OCI-LY7 (cell line): ENCODE results near the gene SUPT5H. TPM values are rescaled to one million over a fixed set of nuclear protein-coding genes. Genes with fewer than 3 reads are reported as not detected.

Experiments
- BruUV-seq: library from RNA; stranded (reverse); fragments of 400-500 nt; replicated peaks from 2 replicates; lab custom pipeline; 2021; lab: Mats Ljungman, UMichigan
- CTCF ChIA-PET: fragments of 300-600 bp; sonication (Branson Sonifier 250); formaldehyde crosslinking; loops from one replicate; lab custom pipeline; 2022; ENCODE audit warnings: antibody characterized with exemption; ENCODE audit not compliant: unreplicated experiment; lab: Charles Lee
- POLR2A ChIA-PET: fragments of 300-600 bp; sonication (Branson Sonifier 250); formaldehyde crosslinking; loops from one replicate; lab custom pipeline; 2022; ENCODE audit warnings: antibody characterized with exemption; lab: Charles Lee
- DNase-seq: peaks from one replicate; pipeline ENCODE4 v3.0.0-alpha.2; 2015; ENCODE audit warnings: low spot score
- H2AFZ ChIP-seq: fragments of 200-600 bp; sonication (generic), shearing (Covaris generic); 2 replicates; pipeline ENCODE4 v1.6.1; 2014; ENCODE audit warnings: mild to moderate bottlenecking, antibody characterized with exemption, low read length, moderate library complexity
- H3K27ac ChIP-seq: fragments of 200-600 bp; sonication (generic); 2 replicates; pipeline ENCODE4 v1.5.1; 2014; ENCODE audit warnings: mixed run types, low read depth, mild to moderate bottlenecking, moderate library complexity, low read length, inconsistent platforms; ENCODE audit not compliant: poor library complexity, severe bottlenecking
- H3K36me3 ChIP-seq: fragments of 200-600 bp; sonication (generic); 2 replicates; pipeline ENCODE4 v1.6.1; 2014; ENCODE audit warnings: mild to moderate bottlenecking, antibody characterized with exemption, low read length, moderate library complexity, mixed read lengths; ENCODE audit not compliant: insufficient read depth
- H3K4me1 ChIP-seq: fragments of 200-600 bp; sonication (generic); 2 replicates; pipeline ENCODE4 v1.5.1; 2014; ENCODE audit warnings: mild to moderate bottlenecking, low read length; ENCODE audit not compliant: insufficient read depth, poor library complexity, severe bottlenecking
- H3K4me2 ChIP-seq: fragments of 200-600 bp; sonication (generic); 2 replicates; pipeline ENCODE4 v1.6.1; 2014; ENCODE audit warnings: mild to moderate bottlenecking, low read length
- H3K4me3 ChIP-seq: fragments of 200-600 bp; sonication (generic); 2 replicates; pipeline ENCODE4 v1.5.1; 2014; ENCODE audit warnings: mild to moderate bottlenecking, low read depth, low read length; ENCODE audit not compliant: poor library complexity, severe bottlenecking
- H3K79me2 ChIP-seq: fragments of 200-600 bp; sonication (generic); 2 replicates; pipeline ENCODE4 v1.6.1; 2016; ENCODE audit warnings: low read depth, mild to moderate bottlenecking, low read length, moderate library complexity, mixed read lengths; ENCODE audit not compliant: insufficient read depth
- H3K9me2 ChIP-seq: fragments of 200-600 bp; sonication (generic); 2 replicates; pipeline ENCODE4 v1.6.1; 2016; ENCODE audit warnings: mild to moderate bottlenecking, low read length, mixed read lengths; ENCODE audit not compliant: insufficient read depth
- H3K9me3 ChIP-seq: fragments of 200-600 bp; sonication (generic); 2 replicates; pipeline ENCODE4 v1.6.1; 2014; ENCODE audit warnings: mild to moderate bottlenecking, mixed run types, low read length, mixed read lengths
- H4K20me1 ChIP-seq: fragments of 200-600 bp; sonication (generic); 2 replicates; pipeline ENCODE4 v1.6.1; 2014; ENCODE audit warnings: mild to moderate bottlenecking, antibody characterized with exemption, low read length, moderate library complexity, mixed read lengths; ENCODE audit not compliant: insufficient read depth
- CTCF ChIP-seq: fragments of 200-600 bp; sonication (generic); conservative IDR thresholded peaks from 2 replicates; pipeline ENCODE4 v1.5.1; 2014; ENCODE audit warnings: mild to moderate bottlenecking, antibody characterized with exemption, low read length, moderate library complexity, mixed read lengths
- EZH2phosphoT487 ChIP-seq: fragments of 200-600 bp; sonication (generic); IDR thresholded peaks from 2 replicates; pipeline ENCODE4 v1.6.1; 2018; ENCODE audit warnings: low read depth, borderline replicate concordance, mild to moderate bottlenecking, mixed run types, antibody characterized with exemption, low read length, moderate library complexity, mixed read lengths
- intact Hi-C: fragments of 100-400 bp; cut with micrococcal nuclease; formaldehyde crosslinking; loops from one replicate; pipeline ENCODE4 v1.10.0; 2022; ENCODE audit not compliant: unreplicated experiment
- total RNA-seq, 2 experiments: library from RNA; depleted of rRNA in 1 of 2; stranded (reverse); fragments of >200 nt in 1 of 2; shearing (Covaris generic) in 1 of 2; gene quantifications; 2 replicates each; pipeline ENCODE4 v1.2.3, GENCODE V29; 2014 to 2022

The SUPT5H gene
- total RNA-seq, 2 experiments from 2014 or later: 70.1 to 175 TPM

DNA sequence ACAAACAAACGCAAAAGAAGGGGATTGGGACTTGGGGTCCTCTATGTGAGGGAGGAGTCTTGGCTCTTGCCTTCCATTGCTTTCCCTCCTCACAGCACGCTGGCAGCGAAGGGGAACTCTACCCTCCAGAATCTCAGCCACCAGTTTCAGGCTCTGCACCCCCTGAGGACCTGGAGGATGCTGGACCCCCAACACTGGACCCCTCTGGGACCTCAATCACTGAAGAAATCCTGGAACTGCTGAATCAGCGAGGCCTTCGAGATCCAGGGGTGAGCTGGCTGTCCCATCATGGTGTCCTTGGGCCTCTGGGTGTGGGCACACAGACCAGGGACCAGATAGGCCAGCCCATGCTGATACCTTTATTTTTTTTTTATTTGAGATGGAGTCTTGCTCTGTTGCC is 23.4 kb upstream of the SUPT5H start:
- H3K36me3 ChIP-seq: peaks cover 52% of the 10 kb centered on the region
- ChIA-PET CTCF (no interaction called here), POLR2A (no interaction called here)
- no TSS peak for BruUV-seq
- H2AFZ ChIP-seq: no peak overlapping the region
- no peaks in the 10 kb centered on the region for H3K79me2 ChIP-seq
- no peaks in the 10 kb centered on the region; the same call in 1 of the 2 replicates for H4K20me1 ChIP-seq
- TF ChIP-seq CTCF: no peak
- TF ChIP-seq EZH2phosphoT487: no peak
- H3K9me2 ChIP-seq: no peaks in the 10 kb centered on the region
- no peaks in the 10 kb centered on the region for H3K9me3 ChIP-seq
- no peak overlapping the region for H3K4me3 ChIP-seq
- no peaks in the 10 kb centered on the region for H3K4me1 ChIP-seq
- DNase-seq: no peak
- no peak overlapping the region for H3K4me2 ChIP-seq
- intact Hi-C loops: no loop called here
- no peak overlapping the region for H3K27ac ChIP-seq

DNA sequence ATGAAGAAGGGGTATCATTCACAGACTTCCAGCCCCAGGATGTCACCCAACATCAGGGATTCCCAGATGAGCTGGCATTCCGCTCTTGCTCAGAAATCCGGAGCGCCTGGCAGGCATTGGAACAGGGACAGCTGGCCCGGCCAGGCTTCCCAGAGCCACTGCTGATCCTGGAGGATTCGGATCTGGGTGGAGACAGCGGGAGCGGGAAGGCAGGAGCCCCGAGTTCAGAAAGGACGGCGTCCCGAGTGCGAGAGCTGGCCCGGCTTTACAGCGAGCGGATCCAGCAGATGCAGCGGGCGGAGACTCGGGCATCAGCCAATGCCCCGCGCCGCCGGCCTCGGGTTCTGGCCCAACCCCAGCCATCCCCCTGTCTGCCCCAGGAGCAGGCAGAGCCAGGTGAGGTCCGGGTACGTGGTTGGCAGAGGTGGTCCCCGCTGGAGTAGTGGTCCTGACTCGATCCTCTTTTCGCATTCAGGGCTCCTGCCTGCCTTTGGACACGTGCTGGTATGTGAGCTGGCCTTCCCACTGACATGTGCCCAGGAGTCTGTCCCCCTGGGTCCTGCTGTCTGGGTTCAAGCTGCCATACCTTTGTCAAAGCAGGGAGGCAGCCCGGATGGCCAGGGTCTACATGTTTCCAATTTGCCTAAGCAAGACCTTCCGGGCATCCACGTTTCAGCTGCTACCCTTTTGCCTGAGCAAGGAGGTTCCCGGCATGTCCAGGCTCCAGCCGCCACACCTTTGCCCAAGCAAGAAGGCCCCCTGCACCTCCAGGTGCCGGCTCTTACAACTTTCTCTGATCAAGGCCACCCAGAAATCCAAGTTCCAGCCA is 21.9 kb upstream of the SUPT5H start:
- POLR2A ChIA-PET: no interaction called here
- Histone ChIP-seq H3K36me3 (peaks cover 47% of the 10 kb centered on the region), H3K4me2 (no peak overlapping the region), H3K27ac (no peak overlapping the region), H3K79me2 (no peaks in the 10 kb centered on the region), H3K4me3 (no peak overlapping the region), H4K20me1 (no peaks in the 10 kb centered on the region; the same call in 1 of the 2 replicates), H3K9me3 (no peaks in the 10 kb centered on the region), H3K4me1 (no peaks in the 10 kb centered on the region), H3K9me2 (no peaks in the 10 kb centered on the region), H2AFZ (no peak overlapping the region)
- intact Hi-C loops: no loop called here
- DNase-seq: no peak
- TF ChIP-seq EZH2phosphoT487 (no peak), CTCF (no peak)
- BruUV-seq: no TSS peak
- CTCF ChIA-PET: no interaction called here

DNA sequence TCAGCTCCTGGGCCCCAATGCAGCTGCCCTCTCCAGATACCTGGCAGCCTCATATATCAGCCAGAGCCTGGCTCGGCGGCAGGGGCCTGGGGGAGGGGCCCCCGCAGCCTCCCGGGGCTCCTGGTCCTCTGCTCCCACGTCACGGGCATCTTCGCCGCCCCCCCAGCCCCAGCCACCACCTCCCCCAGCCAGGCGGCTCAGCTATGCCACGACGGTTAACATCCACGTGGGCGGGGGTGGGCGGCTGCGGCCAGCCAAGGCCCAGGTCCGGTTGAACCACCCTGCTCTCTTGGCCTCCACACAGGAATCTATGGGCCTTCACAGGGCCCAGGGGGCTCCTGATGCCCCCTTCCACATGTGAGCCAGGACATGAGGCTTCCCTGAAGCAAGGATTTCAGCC is 20.4 kb upstream of the SUPT5H start:
- ChIA-PET POLR2A (no interaction called here), CTCF (no interaction called here)
- intact Hi-C loops: no loop called here

More for the DNA sequence above, 20.4 kb upstream of the SUPT5H start:
- Histone ChIP-seq H4K20me1 (no peaks in the 10 kb centered on the region; the same call in 1 of the 2 replicates), H3K79me2 (no peaks in the 10 kb centered on the region), H3K4me1 (no peaks in the 10 kb centered on the region), H3K9me3 (no peaks in the 10 kb centered on the region), H3K9me2 (no peaks in the 10 kb centered on the region), H3K27ac (no peak overlapping the region), H3K4me3 (no peak overlapping the region), H3K4me2 (no peak overlapping the region), H3K36me3 (peaks cover 39% of the 10 kb centered on the region), H2AFZ (no peak overlapping the region)
- BruUV-seq: no TSS peak
- DNase-seq: no peak
- no peak for TF ChIP-seq CTCF
- no peak for TF ChIP-seq EZH2phosphoT487
